ENCODE results near the gene HMCES. TPM values are rescaled to one million over a fixed set of nuclear protein-coding genes. Genes with fewer than 3 reads are reported as not detected.

The HMCES gene
- total RNA-seq, 4 donors from 2014 or later: 25.3 to 35.7 (median 30.2) TPM

GRCh38 chr3:129349791-129350190 lies 71.1 kb downstream of the HMCES start:
- WGBS, 2 donors (ENCODE audit: low coverage in 1 of 2): 95% methylated on average over 8 of the region's 10 CpGs; no CpG with 5 or more reads in 1 of the 2 donors
- Histone ChIP-seq H3K4me3 (no peak overlapping the region), H3K27ac (peak overlapping the region in 3 of 4 donors; percentile 27 to 57 (median 51)), H3K36me3 (no peaks in the 10 kb centered on the region), H3K9me3 (no peaks in the 10 kb centered on the region), H3K4me1 (peaks cover 0 to 11% (median 0%) of the 10 kb centered on the region in 3 donors), H3K27me3 (peaks cover 6% of the 10 kb centered on the region)
- no peak for ATAC-seq
- TF ChIP-seq POLR2A (IDR thresholded peaks at IDR 0.05) (no peak), POLR2AphosphoS5 (IDR thresholded peaks at IDR 0.05) (no peak)

GRCh38 chr3:129352045-129352444 lies 73.4 kb downstream of the HMCES start:
- TF ChIP-seq EP300 (IDR thresholded peaks at IDR 0.05) (no peak), CTCF (IDR thresholded peaks at IDR 0.05) (no peak), POLR2AphosphoS5 (IDR thresholded peaks at IDR 0.05) (no peak), POLR2A (IDR thresholded peaks at IDR 0.05) (no peak)
- 90 to 100% methylated on average over 1 to 4 of the region's 8 CpGs for WGBS, 2 donors (ENCODE audit: low coverage in 1 of 2)
- Histone ChIP-seq H3K36me3 (no peaks in the 10 kb centered on the region), H3K9me3 (no peaks in the 10 kb centered on the region), H3K4me3 (no peak overlapping the region), H3K27ac (no peak overlapping the region), H3K27me3 (no peaks in the 10 kb centered on the region), H3K4me1 (peaks cover 0 to 9% (median 0%) of the 10 kb centered on the region in 3 donors)
- ATAC-seq: no peak

GRCh38 chr3:129352650-129353588 lies 74.2 kb downstream of the HMCES start:
- Histone ChIP-seq H3K4me1 (peaks cover 0 to 5% (median 0%) of the 10 kb centered on the region in 3 donors), H3K27ac (peak overlapping the region in 3 of 4 donors; percentile 41 to 56 (median 54)), H3K36me3 (no peaks in the 10 kb centered on the region), H3K27me3 (peaks cover 4% of the 10 kb centered on the region), H3K9me3 (no peaks in the 10 kb centered on the region), H3K4me3 (no peak overlapping the region)
- WGBS, 2 donors (ENCODE audit: low coverage in 1 of 2): 45 to 79% methylated on average over 6 of the region's 14 CpGs
- no peak for TF ChIP-seq EP300 (IDR thresholded peaks at IDR 0.05)
- no peak for TF ChIP-seq POLR2A (IDR thresholded peaks at IDR 0.05)
- TF ChIP-seq CTCF (IDR thresholded peaks at IDR 0.05): no peak
- TF ChIP-seq POLR2AphosphoS5 (IDR thresholded peaks at IDR 0.05): no peak
- ATAC-seq: peak; percentile 47

- Histone ChIP-seq H3K36me3 (no peaks in the 10 kb centered on the region), H3K27me3 (peaks cover 10% of the 10 kb centered on the region), H3K4me1 (peaks cover 0 to 5% (median 0%) of the 10 kb centered on the region in 3 donors), H3K4me3 (no peak overlapping the region), H3K27ac (peak overlapping the region in 2 of 4 donors; percentile 40 to 54), H3K9me3 (no peaks in the 10 kb centered on the region)
- TF ChIP-seq POLR2AphosphoS5 (IDR thresholded peaks at IDR 0.05) (no peak), EP300 (IDR thresholded peaks at IDR 0.05) (no peak), CTCF (IDR thresholded peaks at IDR 0.05) (no peak), POLR2A (IDR thresholded peaks at IDR 0.05) (no peak)
- WGBS, 2 donors (ENCODE audit: low coverage in 1 of 2): 78 to 93% methylated on average over 2 to 5 of the region's 5 CpGs
- ATAC-seq: no peak
These were observed 74.9 kb downstream of the HMCES start for GRCh38 chr3:129353589-129353941.

Small RNAs within 50 kb of the gene (small RNA-seq; reads per million reads assigned to genes)
- 0 to 0.18 (median 0) reads per million in 4 donors for gene MIR6826

Other genes with a start within 250 kb of the HMCES start
- gene GP9, start 218.1 kb upstream of the HMCES start, total RNA-seq: not detected
- 10 to 100 TPM; 10.3 to 17.9 (median 15.7) TPM for gene RAB43, start 157.1 kb upstream of the HMCES start, total RNA-seq
- gene ISY1, start 117.8 kb upstream of the HMCES start, total RNA-seq: 10 to 100 TPM; 22.6 to 30.4 (median 25.7) TPM
- gene CNBP, start 95.0 kb upstream of the HMCES start, total RNA-seq: 100 to 1,000 TPM; 420 to 667 (median 590) TPM
- gene COPG1, start 29.3 kb upstream of the HMCES start, total RNA-seq: 10 to 100 TPM; 64.6 to 95.8 (median 74.0) TPM
- gene EFCAB12, start 149.8 kb downstream of the HMCES start, total RNA-seq: under 1 TPM in 2 of 4 donors, not detected in 2; 0.08 to 0.47 TPM
- gene MBD4, start 161.1 kb downstream of the HMCES start, total RNA-seq: 10 to 100 TPM; 11.4 to 38.6 (median 18.8) TPM
- gene IFT122, start 161.4 kb downstream of the HMCES start, total RNA-seq: 10 to 100 TPM; 18.1 to 38.3 (median 26.8) TPM
- gene RHO, start 249.8 kb downstream of the HMCES start, total RNA-seq: not detected

All from gastroesophageal sphincter (tissue), 4 donors.